ENCODE data around the gene CABLES1. TPM values are rescaled to one million over a fixed set of nuclear protein-coding genes. Genes with fewer than 3 reads are reported as not detected.
A peak's percentile ranks its signal among the peaks of the same experiment; 100 is the strongest.

CABLES1 gene
- total RNA-seq, 1 experiment from 2014 or later = 5.1 TPM

DNA sequence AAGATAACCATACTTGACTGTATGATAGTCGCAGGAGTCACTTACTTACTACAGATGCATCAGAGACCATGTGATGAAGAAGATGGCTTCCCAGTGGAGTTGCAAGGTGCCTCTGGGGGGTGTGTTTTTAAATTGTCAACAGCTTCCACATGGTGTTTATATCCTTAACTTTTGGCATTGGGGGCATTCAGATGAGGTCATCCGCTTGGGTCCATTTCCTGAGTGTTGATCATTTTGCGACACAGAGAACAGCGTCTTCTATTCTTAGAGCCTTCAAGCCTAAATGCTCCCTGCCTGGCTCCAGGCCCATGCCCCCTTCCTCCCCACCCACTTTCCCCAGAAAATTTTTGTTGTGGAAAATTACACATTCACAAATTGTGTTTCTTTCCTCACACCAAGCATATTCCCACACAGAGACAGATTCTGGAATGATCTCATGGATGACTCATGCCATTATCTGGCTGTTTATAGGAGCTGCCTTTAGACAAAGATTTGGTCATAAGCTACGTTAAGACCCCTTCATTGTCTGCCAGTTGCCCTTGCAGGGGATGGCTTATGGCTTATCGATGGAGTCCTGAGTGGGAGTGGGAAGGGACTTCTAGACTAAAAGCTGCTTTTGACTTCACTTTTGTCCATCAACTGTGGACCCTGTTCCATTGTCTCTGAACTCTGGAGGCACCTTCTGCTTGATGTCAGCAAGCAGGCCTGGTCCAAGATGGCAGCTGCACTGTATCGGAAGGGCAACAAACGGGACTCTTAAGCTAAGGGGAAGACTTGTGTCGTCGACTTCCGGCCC, 91.8 kb downstream of the CABLES1 start:
- Histone ChIP-seq H3K27ac (peak overlapping the region; percentile 27), H3K27me3 (replicated peaks) (no peaks in the 10 kb centered on the region), H3K36me3 (0 out of 2 replicates have a peak, but pooled peaks cover 4% of the 10 kb centered on the region), H3K4me3 (no peak overlapping the region), H3K9me3 (replicated peaks) (no peaks in the 10 kb centered on the region), H3K4me1 (replicated peaks) (peaks cover 41% of the 10 kb centered on the region)
- peak in 1 of 2 experiments; percentile 65 for DNase-seq (ENCODE audit: low read depth in 1 of 2, low spot score in 2 of 2)

GRCh38 chr18:23227726-23228070, 92.4 kb downstream of the CABLES1 start:
- Histone ChIP-seq H3K36me3 (0 out of 2 replicates have a peak, but pooled peaks cover 4% of the 10 kb centered on the region), H3K27ac (peak overlapping the region; percentile 27), H3K27me3 (replicated peaks) (no peaks in the 10 kb centered on the region), H3K4me1 (replicated peaks) (peaks cover 41% of the 10 kb centered on the region), H3K9me3 (replicated peaks) (no peaks in the 10 kb centered on the region), H3K4me3 (no peak overlapping the region)
- DNase-seq (ENCODE audit: low read depth in 1 of 2, low spot score in 2 of 2) = no peak

DNA sequence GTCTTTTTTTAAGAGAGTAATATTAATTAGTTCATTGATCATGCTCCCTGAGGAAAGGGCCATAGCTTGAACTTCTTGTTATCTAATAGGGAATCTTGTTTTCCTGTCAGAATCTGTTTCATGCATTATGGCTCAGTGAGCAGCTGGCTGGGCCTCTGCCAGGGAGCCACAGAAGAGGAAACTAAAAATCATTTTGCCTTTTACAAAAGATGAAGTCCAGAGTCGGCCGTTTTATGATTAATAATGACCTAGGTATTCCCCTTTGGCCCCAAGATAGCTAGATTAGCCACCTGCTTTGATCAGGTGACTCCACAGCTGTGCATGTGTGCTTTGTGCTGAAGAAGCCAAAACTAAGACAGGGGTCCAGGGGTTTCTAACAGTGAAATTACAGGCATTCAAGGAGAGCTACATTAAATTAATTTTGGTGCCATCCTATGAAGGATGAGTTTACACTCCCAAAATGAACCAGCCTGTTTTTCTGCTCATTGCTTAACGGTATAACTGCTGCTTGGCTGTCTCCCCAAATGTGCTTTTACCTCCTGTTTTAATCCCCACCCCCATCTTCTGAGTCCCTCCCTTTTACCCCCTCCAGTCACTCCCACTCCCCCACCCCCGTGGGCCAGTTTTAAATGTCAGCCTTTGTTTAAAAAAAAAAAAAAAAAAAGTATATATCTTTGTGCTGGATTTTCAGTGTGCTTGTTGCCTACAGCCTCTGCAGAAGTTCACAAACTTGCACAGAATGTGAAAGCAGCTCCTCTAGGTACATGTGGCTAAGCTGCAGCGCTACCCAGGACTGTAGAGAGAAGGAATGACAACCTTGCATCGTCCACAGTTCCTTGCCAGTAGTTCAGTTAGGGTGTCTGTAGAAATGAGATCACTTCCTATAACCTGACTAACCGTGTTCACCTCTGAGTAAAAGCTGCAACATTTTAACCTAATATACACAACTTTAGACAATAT, 93.1 kb downstream of the CABLES1 start:
- H3K36me3 ChIP-seq = 0 out of 2 replicates have a peak, but pooled peaks cover 4% of the 10 kb centered on the region
- no peaks in the 10 kb centered on the region for H3K27me3 ChIP-seq (replicated peaks)
- no peak overlapping the region for H3K27ac ChIP-seq
- H3K4me3 ChIP-seq = no peak overlapping the region
- DNase-seq (ENCODE audit: low read depth in 1 of 2, low spot score in 2 of 2) = no peak
- no peaks in the 10 kb centered on the region for H3K9me3 ChIP-seq (replicated peaks)
- H3K4me1 ChIP-seq (replicated peaks) = peaks cover 41% of the 10 kb centered on the region

DNA sequence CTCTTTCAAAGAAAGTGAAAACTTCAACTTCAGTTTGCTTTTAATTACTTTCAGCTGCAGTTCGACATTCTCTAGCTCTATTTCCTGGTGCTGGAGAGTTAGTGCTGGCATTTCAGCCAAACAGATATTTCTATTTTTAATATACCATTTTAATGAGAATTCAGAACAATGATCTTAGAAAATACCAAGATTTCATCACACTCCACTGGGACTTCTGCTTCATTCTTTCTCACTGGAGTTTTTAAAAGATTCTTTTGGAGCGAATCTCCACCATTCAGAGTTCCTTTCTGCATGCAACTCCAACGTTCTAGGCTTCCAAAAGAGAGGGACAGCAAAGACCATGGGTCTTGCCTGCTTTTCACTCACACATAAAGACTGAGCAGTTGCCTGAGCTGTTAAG, 94.2 kb downstream of the CABLES1 start:
- Histone ChIP-seq H3K27ac (no peak overlapping the region), H3K27me3 (replicated peaks) (no peaks in the 10 kb centered on the region)

GRCh38 chr18:23230686-23231085, 95.4 kb downstream of the CABLES1 start:
- no peak for DNase-seq (ENCODE audit: low read depth in 1 of 2, low spot score in 2 of 2)
- Histone ChIP-seq H3K4me3 (no peak overlapping the region), H3K36me3 (0 out of 2 replicates have a peak, but pooled peaks cover 4% of the 10 kb centered on the region), H3K9me3 (replicated peaks) (no peaks in the 10 kb centered on the region), H3K27me3 (replicated peaks) (no peaks in the 10 kb centered on the region), H3K4me1 (replicated peaks) (peaks cover 31% of the 10 kb centered on the region), H3K27ac (peak overlapping the region; percentile 86)

More for the DNA sequence above, 94.2 kb downstream of the CABLES1 start:
- no peaks in the 10 kb centered on the region for H3K9me3 ChIP-seq (replicated peaks)
- no peak for DNase-seq (ENCODE audit: low read depth in 1 of 2, low spot score in 2 of 2)
- H3K4me3 ChIP-seq = no peak overlapping the region
- peaks cover 41% of the 10 kb centered on the region for H3K4me1 ChIP-seq (replicated peaks)
- 0 out of 2 replicates have a peak, but pooled peaks cover 4% of the 10 kb centered on the region for H3K36me3 ChIP-seq

DNA sequence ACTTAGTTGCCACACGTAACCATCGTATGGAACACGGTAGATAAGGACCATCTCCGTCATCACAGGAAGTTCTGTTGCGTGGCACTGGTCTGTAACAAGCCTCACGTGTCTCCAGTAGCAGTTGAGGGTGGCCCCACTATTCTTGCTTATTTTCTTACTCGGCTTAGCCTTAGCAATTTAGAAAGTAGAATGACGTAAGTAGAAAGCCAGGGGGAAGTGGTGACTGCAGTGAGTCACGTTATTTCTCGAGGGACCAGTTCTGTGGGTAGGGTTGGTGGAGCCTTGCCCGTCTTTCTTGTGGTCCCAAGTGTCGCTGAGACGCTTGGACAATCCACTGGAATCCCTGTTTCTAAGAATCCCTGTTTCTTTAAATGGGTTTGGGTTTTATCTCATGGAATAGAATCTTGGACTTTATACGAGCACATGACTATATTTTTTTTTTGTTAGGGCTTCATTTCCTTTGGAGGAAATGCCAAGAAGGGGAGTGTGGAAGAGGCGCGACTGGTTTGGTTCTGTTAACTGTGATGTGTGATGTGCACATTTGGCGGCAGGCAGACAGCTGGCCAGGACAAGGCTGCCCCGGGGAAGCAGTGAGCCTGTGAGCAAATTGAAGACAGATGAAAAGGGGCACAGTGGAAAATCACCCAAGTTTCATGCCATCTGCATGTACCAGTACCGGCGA, 96.2 kb downstream of the CABLES1 start:
- Histone ChIP-seq H3K4me1 (replicated peaks) (peaks cover 26% of the 10 kb centered on the region), H3K27me3 (replicated peaks) (no peaks in the 10 kb centered on the region), H3K9me3 (replicated peaks) (no peaks in the 10 kb centered on the region), H3K4me3 (no peak overlapping the region), H3K27ac (peak overlapping the region; percentile 86), H3K36me3 (0 out of 2 replicates have a peak, but pooled peaks cover 4% of the 10 kb centered on the region)
- DNase-seq (ENCODE audit: low read depth in 1 of 2, low spot score in 2 of 2) = peak; percentile 81 to 85

- H3K4me3 ChIP-seq = no peak overlapping the region
- H3K9me3 ChIP-seq (replicated peaks) = no peaks in the 10 kb centered on the region
- 0 out of 2 replicates have a peak, but pooled peaks cover 4% of the 10 kb centered on the region for H3K36me3 ChIP-seq
- peaks cover 21% of the 10 kb centered on the region for H3K4me1 ChIP-seq (replicated peaks)
- H3K27ac ChIP-seq = no peak overlapping the region
- H3K27me3 ChIP-seq (replicated peaks) = no peaks in the 10 kb centered on the region
- DNase-seq (ENCODE audit: low read depth in 1 of 2, low spot score in 2 of 2) = no peak
Observed at GRCh38 chr18:23232331-23232730, 97.0 kb downstream of the CABLES1 start.

DNA sequence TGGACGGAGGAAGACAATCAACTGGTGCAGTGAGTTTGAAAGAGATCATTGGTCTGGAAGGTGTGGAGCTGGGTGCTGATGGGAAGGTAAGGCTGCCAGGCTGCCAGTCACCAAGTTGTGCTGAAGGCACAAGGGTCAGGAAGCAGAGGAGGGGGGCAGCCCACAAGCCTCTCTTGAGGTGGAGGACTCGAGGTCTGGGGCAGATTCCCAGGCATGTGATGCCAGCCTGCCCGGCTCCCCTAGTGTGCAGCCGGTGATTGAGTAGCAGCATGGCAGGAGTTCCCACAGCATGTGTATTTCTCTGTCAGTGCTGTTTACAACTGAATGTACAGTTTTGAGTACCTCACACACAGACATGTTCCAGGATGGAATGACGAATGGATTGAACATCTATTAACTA, 99.3 kb downstream of the CABLES1 start:
- Histone ChIP-seq H3K27me3 (replicated peaks) (no peaks in the 10 kb centered on the region), H3K36me3 (0 out of 2 replicates have a peak, but pooled peaks cover 4% of the 10 kb centered on the region), H3K4me1 (replicated peaks) (peaks cover 38% of the 10 kb centered on the region), H3K27ac (no peak overlapping the region), H3K4me3 (no peak overlapping the region), H3K9me3 (replicated peaks) (no peaks in the 10 kb centered on the region)
- no peak for DNase-seq (ENCODE audit: low read depth in 1 of 2, low spot score in 2 of 2)

- H3K4me1 ChIP-seq (replicated peaks) = peaks cover 38% of the 10 kb centered on the region
- H3K36me3 ChIP-seq = 0 out of 2 replicates have a peak, but pooled peaks cover 4% of the 10 kb centered on the region
- no peaks in the 10 kb centered on the region for H3K9me3 ChIP-seq (replicated peaks)
- no peak overlapping the region for H3K4me3 ChIP-seq
- DNase-seq (ENCODE audit: low read depth in 1 of 2, low spot score in 2 of 2) = no peak
- no peak overlapping the region for H3K27ac ChIP-seq
- no peaks in the 10 kb centered on the region for H3K27me3 ChIP-seq (replicated peaks)
Observed at GRCh38 chr18:23235336-23235735, 100.1 kb downstream of the CABLES1 start.

DNA sequence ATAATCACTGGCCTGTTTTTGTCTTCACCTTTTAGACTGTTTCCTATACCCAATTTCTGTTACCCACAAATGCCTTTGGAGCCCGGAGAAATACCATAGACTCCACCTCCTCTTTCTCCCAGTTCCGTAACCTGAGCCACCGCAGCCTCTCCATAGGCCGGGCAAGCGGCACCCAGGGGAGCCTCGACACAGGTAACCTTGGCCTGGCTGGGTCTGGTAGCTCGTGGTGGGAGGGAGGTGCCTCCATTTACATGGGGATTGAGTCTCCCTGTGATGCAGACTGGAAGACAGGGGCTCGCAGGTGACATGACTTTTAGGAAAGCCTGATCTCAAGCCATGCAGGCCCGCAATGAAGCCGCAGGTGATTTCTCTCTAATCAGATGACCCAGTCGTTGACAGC, 100.6 kb downstream of the CABLES1 start:
- DNase-seq (ENCODE audit: low read depth in 1 of 2, low spot score in 2 of 2) = no peak
- Histone ChIP-seq H3K27ac (no peak overlapping the region), H3K4me1 (replicated peaks) (peaks cover 33% of the 10 kb centered on the region), H3K4me3 (no peak overlapping the region), H3K9me3 (replicated peaks) (no peaks in the 10 kb centered on the region), H3K36me3 (0 out of 2 replicates have a peak, but pooled peaks cover 4% of the 10 kb centered on the region), H3K27me3 (replicated peaks) (no peaks in the 10 kb centered on the region)

DNA sequence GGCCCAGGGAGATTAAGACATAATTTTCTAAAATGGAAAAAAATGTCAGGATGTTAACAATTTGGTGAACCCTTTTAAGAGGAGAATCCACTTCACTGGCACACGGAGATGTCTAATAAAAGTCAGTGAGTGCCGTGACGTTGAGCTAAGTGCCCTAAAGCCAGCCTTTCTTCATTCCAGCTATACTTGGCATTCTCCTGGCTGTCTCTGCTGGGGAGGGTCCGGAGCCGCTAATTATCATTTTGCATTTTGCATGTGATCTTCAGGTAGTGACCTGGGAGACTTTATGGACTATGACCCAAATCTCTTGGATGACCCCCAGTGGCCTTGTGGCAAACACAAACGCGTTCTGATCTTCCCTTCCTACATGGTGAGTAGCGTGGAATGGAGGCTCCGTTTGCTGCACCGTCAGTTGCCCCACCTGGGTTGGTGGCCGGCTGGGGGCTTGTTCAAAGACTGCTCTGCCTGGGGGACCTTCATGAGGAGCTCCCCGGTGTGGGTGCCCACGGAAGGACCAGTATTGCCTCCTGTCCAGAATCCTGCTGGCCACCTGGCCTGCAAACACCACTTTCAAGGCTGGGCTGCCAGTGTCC, 101.7 kb downstream of the CABLES1 start:
- no peak overlapping the region for H3K4me3 ChIP-seq
- H3K4me1 ChIP-seq (replicated peaks) = peaks cover 22% of the 10 kb centered on the region
- H3K36me3 ChIP-seq = 0 out of 2 replicates have a peak, but pooled peaks cover under 1% of the 10 kb centered on the region
- H3K27me3 ChIP-seq (replicated peaks) = no peaks in the 10 kb centered on the region
- DNase-seq (ENCODE audit: low read depth in 1 of 2, low spot score in 2 of 2) = no peak
- H3K9me3 ChIP-seq (replicated peaks) = no peaks in the 10 kb centered on the region
- H3K27ac ChIP-seq = peak overlapping the region; percentile 40

GRCh38 chr18:23237524-23238151, 102.4 kb downstream of the CABLES1 start:
- H3K27ac ChIP-seq = peak overlapping the region; percentile 40
- H3K4me1 ChIP-seq (replicated peaks) = peaks cover 22% of the 10 kb centered on the region
- H3K36me3 ChIP-seq = no peaks in the 10 kb centered on the region
- H3K27me3 ChIP-seq (replicated peaks) = no peaks in the 10 kb centered on the region
- peak overlapping the region; percentile 11 for H3K4me3 ChIP-seq
- H3K9me3 ChIP-seq (replicated peaks) = no peaks in the 10 kb centered on the region
- peak; percentile 74 to 75 for DNase-seq (ENCODE audit: low read depth in 1 of 2, low spot score in 2 of 2)

All from SJSA1 (cell line).